Measurements from ENCODE around the gene FBXO22. TPM values are rescaled to one million over a fixed set of nuclear protein-coding genes. Genes with fewer than 3 reads are reported as not detected.

The FBXO22 gene
- 10 to 100 TPM in 2 of 3 donors, 1 to 10 TPM in 1; 8.5 to 16.2 (median 11.8) TPM for total RNA-seq
- 28.4 TPM for total RNA-seq (2013)

- intact Hi-C loops (cut with micrococcal nuclease), result loop anchor here (10.0 kb wide), 1 partner anchor 59 kb away; the partner anchor contains the start of gene UBE2Q2
These were observed at the start of gene FBXO22 for GRCh38 chr15:75903331-75904239. Gene FBXO22, plus strand, starts transcription at chr15:75903878. Its CDS starts 86 bp downstream, at chr15:75903964.

GRCh38 chr15:75857886-75858285, 45.8 kb upstream of the FBXO22 start:
- Histone ChIP-seq H3K4me1 (ENCODE audit: control insufficient read depth, insufficient read depth, low read length) (no peaks in the 10 kb centered on the region), H3K9me3 (ENCODE audit: control insufficient read depth, insufficient read depth, low read length) (no peaks in the 10 kb centered on the region), H3K4me3 (ENCODE audit: low read length) (no peak overlapping the region), H3K27ac (ENCODE audit: low read length) (no peak overlapping the region), H3K36me3 (ENCODE audit: control insufficient read depth, insufficient read depth, low read length) (peaks cover 28% of the 10 kb centered on the region), H3K27me3 (ENCODE audit: control insufficient read depth, insufficient read depth, low read length) (no peaks in the 10 kb centered on the region)
- Mint-ChIP-seq H3K27me3 (ENCODE audit: low read depth in 2 of 2) (no peaks in the 10 kb centered on the region), H3K36me3 (no peaks in the 10 kb centered on the region), H3K4me1 (peaks cover 30 to 32% of the 10 kb centered on the region in 2 donors), H3K9me3 (no peaks in the 10 kb centered on the region), H3K4me3 (no peak overlapping the region), H3K27ac (no peak overlapping the region)
- TF ChIP-seq CTCF (IDR thresholded peaks at IDR 0.05), result no peak
- ATAC-seq (no peak), DNase-seq (no peak)
- intact Hi-C loops (cut with micrococcal nuclease), result no loop called here

More at GRCh38 chr15:75903331-75904239, at the start of gene FBXO22:
- H3K4me3 ChIP-seq (ENCODE audit: low read length), result peak within 1 kb of the TSS; percentile 62
- Mint-ChIP-seq H3K27ac (peak within 1 kb of the TSS; percentile 86 to 94), H3K4me3 (peak within 1 kb of the TSS; percentile 93), H3K4me1 (peaks cover 25 to 26% of the 10 kb centered on the region in 2 donors), H3K9me3 (no peaks in the 10 kb centered on the region), H3K27me3 (ENCODE audit: low read depth in 2 of 2) (no peaks in the 10 kb centered on the region), H3K36me3 (no peaks in the 10 kb centered on the region)
- peak; percentile 97 to 99 (median 97) for ATAC-seq
- H3K27ac ChIP-seq (ENCODE audit: low read length), result peak within 1 kb of the TSS; percentile 52
- H3K27me3 ChIP-seq (ENCODE audit: control insufficient read depth, insufficient read depth, low read length), result no peaks in the 10 kb centered on the region
- peaks cover 12% of the 10 kb centered on the region for H3K36me3 ChIP-seq (ENCODE audit: control insufficient read depth, insufficient read depth, low read length)
- WGBS (ENCODE audit: insufficient coverage), result 3% methylated on average over 62 of the region's 63 CpGs
- peak; percentile 85 to 93 for DNase-seq
- TF ChIP-seq CTCF (IDR thresholded peaks at IDR 0.05), result no peak
- peaks cover 18% of the 10 kb centered on the region for H3K4me1 ChIP-seq (ENCODE audit: control insufficient read depth, insufficient read depth, low read length)
- H3K9me3 ChIP-seq (ENCODE audit: control insufficient read depth, insufficient read depth, low read length), result no peaks in the 10 kb centered on the region

- Mint-ChIP-seq H3K9me3 (no peaks in the 10 kb centered on the region), H3K27me3 (ENCODE audit: low read depth in 2 of 2) (no peaks in the 10 kb centered on the region), H3K27ac (no peak overlapping the region), H3K4me1 (peaks cover 48 to 57% of the 10 kb centered on the region in 2 donors), H3K36me3 (no peaks in the 10 kb centered on the region), H3K4me3 (no peak overlapping the region)
- no peak for ATAC-seq
- TF ChIP-seq CTCF (IDR thresholded peaks at IDR 0.05), result no peak
- no peak for DNase-seq
- WGBS (ENCODE audit: insufficient coverage), result 97% methylated on average over 5 of the region's 6 CpGs
- Histone ChIP-seq H3K27ac (ENCODE audit: low read length) (no peak overlapping the region), H3K27me3 (ENCODE audit: control insufficient read depth, insufficient read depth, low read length) (no peaks in the 10 kb centered on the region), H3K4me3 (ENCODE audit: low read length) (no peak overlapping the region), H3K9me3 (ENCODE audit: control insufficient read depth, insufficient read depth, low read length) (no peaks in the 10 kb centered on the region), H3K4me1 (ENCODE audit: control insufficient read depth, insufficient read depth, low read length) (peaks cover 1% of the 10 kb centered on the region), H3K36me3 (ENCODE audit: control insufficient read depth, insufficient read depth, low read length) (peaks cover 24% of the 10 kb centered on the region)
- intact Hi-C loops (cut with micrococcal nuclease), result no loop called here
These were observed 41.8 kb upstream of the FBXO22 start for GRCh38 chr15:75861750-75862402.
